A549 (cell line): Measurements from ENCODE around the gene ELOVL5. TPM values are rescaled to one million over a fixed set of nuclear protein-coding genes. Genes with fewer than 3 reads are reported as not detected.

ENCODE experiments used
- ATAC-seq, 2 experiments: fragments of 200-7000 bp in 1 of 2; fragments of >200 bp in 1 of 2; cut with Nextera tagmentation in 1 of 2; cut with Tn5 transposase in 1 of 2; 3 replicates each; pipeline versions ENCODE4 v1.8.0 to v1.9.1; 2018 to 2020; ENCODE audit warnings: mild to moderate bottlenecking in 1 of 2, moderate library complexity in 1 of 2
- CTCF ChIA-PET: fragments of 300-600 bp; sonication (Branson Sonifier 250); formaldehyde crosslinking; extraction: SDS; loops from one replicate; lab custom pipeline; 2021; ENCODE audit warnings: antibody characterized with exemption, inconsistent platforms; lab: Yijun Ruan, JAX
- POLR2A ChIA-PET: fragments of 350-600 bp; formaldehyde crosslinking; extraction: SDS; loops from one replicate; lab custom pipeline; 2021; ENCODE audit warnings: antibody characterized with exemption, inconsistent platforms; lab: Yijun Ruan, JAX
- DNase-seq, 2 experiments: peaks; one replicate each; pipeline versions ENCODE4 v3.0.0 to v3.0.0-alpha.2; 2011 to 2016; ENCODE audit warnings: low read depth in 1 of 2, low spot score in 1 of 2
- FAIRE-seq: peaks from 2 replicates; lab custom pipeline; 2011; peaks lifted over from hg19 to GRCh38; lab: Jason Lieb, UNC
- H3K27ac ChIP-seq, 2 experiments: fragments of >200 bp; sonication (Bioruptor Twin); formaldehyde crosslinking; 3 replicates each; pipeline ENCODE4 v1.5.1; 2016 to 2017
- H3K4me1 ChIP-seq: fragments of >200 bp; sonication (Bioruptor Twin); formaldehyde crosslinking; 3 replicates; pipeline ENCODE4 v1.6.1; 2016
- H3K4me2 ChIP-seq: fragments of >200 bp; sonication (Bioruptor Twin); formaldehyde crosslinking; 3 replicates; pipeline ENCODE4 v1.6.1; 2016
- H3K4me3 ChIP-seq: fragments of >200 bp; sonication (Bioruptor Twin); formaldehyde crosslinking; 3 replicates; pipeline ENCODE4 v1.5.1; 2016
- H3K9me3 ChIP-seq: fragments of >200 bp; sonication (Bioruptor Twin); formaldehyde crosslinking; 3 replicates; pipeline ENCODE4 v1.6.1; 2016
- CBX8 ChIP-seq: fragments of 200-600 bp; sonication (generic); IDR thresholded peaks from 2 replicates; pipeline ENCODE4 v1.6.1; 2016
- EHMT2 ChIP-seq: fragments of 200-600 bp; sonication (generic); IDR thresholded peaks from 2 replicates; pipeline ENCODE4 v1.6.1; 2016; ENCODE audit warnings: antibody characterized with exemption, low read depth, mild to moderate bottlenecking, moderate library complexity
- EP300 ChIP-seq, 2 experiments: fragments of >200 bp; sonication (Bioruptor Twin); formaldehyde crosslinking; IDR thresholded peaks; 2 replicates in 1 of 2; 3 replicates in 1 of 2; pipeline ENCODE4 v1.6.1; 2016 to 2017
- FOSL2 ChIP-seq, 2 experiments: fragments of 450-650 bp in 1 of 2; fragments of >200 bp in 1 of 2; sonication (Bioruptor Twin) in 1 of 2; formaldehyde crosslinking; IDR thresholded peaks; 2 replicates each; pipeline versions ENCODE4 v1.5.0 to v1.6.1; 2016 to 2020; ENCODE audit warnings: mild to moderate bottlenecking in 1 of 2, moderate library complexity in 1 of 2
- FOXS1 ChIP-seq: fragments of 250-450 bp; sonication (Bioruptor Pico); IDR thresholded peaks from 2 replicates; pipeline ENCODE4 v1.5.0; 2020; ENCODE audit warnings: mild to moderate bottlenecking, moderate library complexity
- GATA3 ChIP-seq: IDR thresholded peaks from 2 replicates; pipeline ENCODE4 v1.6.1; 2012; ENCODE audit warnings: borderline replicate concordance
- HOXA7 ChIP-seq: fragments of 250-450 bp; sonication (Bioruptor Pico); IDR thresholded peaks from 2 replicates; pipeline ENCODE4 v1.5.0; 2020; ENCODE audit warnings: mild to moderate bottlenecking, moderate library complexity
- HOXB13 ChIP-seq: fragments of 250-450 bp; sonication (Bioruptor Pico); IDR thresholded peaks from 2 replicates; pipeline ENCODE4 v1.5.0; 2020; ENCODE audit warnings: low read depth, mild to moderate bottlenecking, moderate library complexity
- MAZ ChIP-seq: fragments of 150-350 bp; IDR thresholded peaks from 2 replicates; pipeline ENCODE4 v1.6.1; 2014; ENCODE audit warnings: antibody characterized with exemption, low read depth, low read length, borderline replicate concordance
- NFE2L2 ChIP-seq: fragments of 150-350 bp; conservative IDR thresholded peaks from 2 replicates; pipeline ENCODE4 v1.6.1; 2014; ENCODE audit warnings: low read length
- NPAS2 ChIP-seq: fragments of 250-450 bp; sonication (Bioruptor Pico); IDR thresholded peaks from 2 replicates; pipeline ENCODE4 v1.8.0; 2022; ENCODE audit warnings: mild to moderate bottlenecking, moderate library complexity, borderline replicate concordance
- NR3C1 ChIP-seq: fragments of >200 bp; sonication (Bioruptor Twin); formaldehyde crosslinking; IDR thresholded peaks from 3 replicates; pipeline ENCODE4 v1.6.1; 2017
- POLR2A ChIP-seq: IDR thresholded peaks from 2 replicates; pipeline ENCODE4 v1.6.1; 2012; ENCODE audit warnings: mild to moderate bottlenecking, low read length
- POLR2AphosphoS2 ChIP-seq: conservative IDR thresholded peaks from 2 replicates; pipeline ENCODE4 v1.6.1; 2012; ENCODE audit warnings: low read length, improper control_type of control experiment, inconsistent platforms
- ZNF302 ChIP-seq: fragments of 250-450 bp; sonication (Bioruptor Pico); IDR thresholded peaks from 2 replicates; pipeline ENCODE4 v1.9.0; 2021; ENCODE audit warnings: inconsistent platforms, mild to moderate bottlenecking, moderate library complexity
- ZSCAN20 ChIP-seq: fragments of 250-450 bp; sonication (Bioruptor Pico); IDR thresholded peaks from 2 replicates; pipeline ENCODE4 v1.8.0; 2022; ENCODE audit warnings: mild to moderate bottlenecking, moderate library complexity
- WGBS: methylation state at CpG from one replicate; pipeline ENCODE4 v1.1.6; 2017; ENCODE audit errors: missing lambda C conversion rate; 5-methylcytosine and 5-hydroxymethylcytosine counted together
- polyA plus RNA-seq, 4 experiments: library from polyadenylated mRNA; depleted of rRNA in 3 of 4; stranded (reverse); fragments of >200 nt; fragmentation: RNase III in 1 of 4; extraction: RNeasy Plus Mini Kit Qiagen cat#74134 plus additional on column Dnase treatment in 1 of 4; gene quantifications; 2 replicates in 3 of 4; 3 replicates in 1 of 4; pipeline ENCODE4 v1.2.3, GENCODE V29; 2011 to 2017
- TF ChIP-seq, protein P1 (sequence below): fragments of 200-600 bp; sonication (generic); IDR thresholded peaks from 2 replicates; pipeline ENCODE4 v1.6.1; 2016; ENCODE audit warnings: antibody characterized with exemption, mild to moderate bottlenecking, moderate library complexity
- TF ChIP-seq, protein P2 (sequence below): fragments of >200 bp; sonication (Bioruptor Twin); formaldehyde crosslinking; IDR thresholded peaks from 3 replicates; pipeline ENCODE4 v1.6.1; 2016
- TF ChIP-seq, protein P3 (sequence below): fragments of >200 bp; sonication (Bioruptor Twin); formaldehyde crosslinking; IDR thresholded peaks from 2 replicates; pipeline ENCODE4 v1.6.1; 2016

ELOVL5 gene
- polyA plus RNA-seq, 2 of the 4 experiments (the other 2 are of a cell fraction) = 90.9 to 95.4 TPM

DNA sequence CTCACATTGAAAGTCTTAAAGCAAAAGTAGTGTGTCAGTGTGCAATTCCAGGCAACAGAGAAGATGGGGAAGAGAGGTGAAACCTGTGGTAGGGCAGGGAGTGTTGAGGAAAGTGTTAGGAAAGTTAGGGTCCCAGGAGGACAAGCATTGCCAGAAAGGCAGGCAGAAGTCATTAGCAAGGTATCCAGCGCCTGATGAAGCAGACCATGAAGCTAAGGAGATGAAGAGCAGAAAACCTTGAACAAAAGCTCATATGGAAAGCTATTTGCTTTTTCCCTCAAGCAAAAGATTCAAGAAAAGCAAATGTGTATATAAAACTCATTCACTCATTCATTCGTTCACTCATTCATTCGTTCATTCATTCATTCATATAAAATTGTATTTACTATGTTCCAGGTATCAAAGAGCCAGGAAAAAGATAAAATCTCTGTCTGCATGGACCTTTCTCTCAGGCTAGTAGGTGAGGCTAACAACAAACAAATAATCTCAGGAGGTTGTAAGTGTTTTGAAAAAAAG lies 96.5 kb downstream of the ELOVL5 start:
- no peak for TF ChIP-seq EHMT2
- TF ChIP-seq, protein P1, sequence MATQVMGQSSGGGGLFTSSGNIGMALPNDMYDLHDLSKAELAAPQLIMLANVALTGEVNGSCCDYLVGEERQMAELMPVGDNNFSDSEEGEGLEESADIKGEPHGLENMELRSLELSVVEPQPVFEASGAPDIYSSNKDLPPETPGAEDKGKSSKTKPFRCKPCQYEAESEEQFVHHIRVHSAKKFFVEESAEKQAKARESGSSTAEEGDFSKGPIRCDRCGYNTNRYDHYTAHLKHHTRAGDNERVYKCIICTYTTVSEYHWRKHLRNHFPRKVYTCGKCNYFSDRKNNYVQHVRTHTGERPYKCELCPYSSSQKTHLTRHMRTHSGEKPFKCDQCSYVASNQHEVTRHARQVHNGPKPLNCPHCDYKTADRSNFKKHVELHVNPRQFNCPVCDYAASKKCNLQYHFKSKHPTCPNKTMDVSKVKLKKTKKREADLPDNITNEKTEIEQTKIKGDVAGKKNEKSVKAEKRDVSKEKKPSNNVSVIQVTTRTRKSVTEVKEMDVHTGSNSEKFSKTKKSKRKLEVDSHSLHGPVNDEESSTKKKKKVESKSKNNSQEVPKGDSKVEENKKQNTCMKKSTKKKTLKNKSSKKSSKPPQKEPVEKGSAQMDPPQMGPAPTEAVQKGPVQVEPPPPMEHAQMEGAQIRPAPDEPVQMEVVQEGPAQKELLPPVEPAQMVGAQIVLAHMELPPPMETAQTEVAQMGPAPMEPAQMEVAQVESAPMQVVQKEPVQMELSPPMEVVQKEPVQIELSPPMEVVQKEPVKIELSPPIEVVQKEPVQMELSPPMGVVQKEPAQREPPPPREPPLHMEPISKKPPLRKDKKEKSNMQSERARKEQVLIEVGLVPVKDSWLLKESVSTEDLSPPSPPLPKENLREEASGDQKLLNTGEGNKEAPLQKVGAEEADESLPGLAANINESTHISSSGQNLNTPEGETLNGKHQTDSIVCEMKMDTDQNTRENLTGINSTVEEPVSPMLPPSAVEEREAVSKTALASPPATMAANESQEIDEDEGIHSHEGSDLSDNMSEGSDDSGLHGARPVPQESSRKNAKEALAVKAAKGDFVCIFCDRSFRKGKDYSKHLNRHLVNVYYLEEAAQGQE = no peak
- TF ChIP-seq CBX8 = no peak
- no peak for TF ChIP-seq ZNF302
- no peak for TF ChIP-seq NPAS2 (CRISPR knock-in tag)
- no peak for TF ChIP-seq NFE2L2
- no peak for TF ChIP-seq GATA3
- no peak for TF ChIP-seq FOSL2 (IDR thresholded peaks at IDR 0.05)
- TF ChIP-seq FOSL2 (CRISPR knock-in tag; IDR thresholded peaks at IDR 0.05) = no peak
- H3K9me3 ChIP-seq = no peaks in the 10 kb centered on the region
- H3K4me2 ChIP-seq = no peak overlapping the region
- no peak for DNase-seq
- H3K4me3 ChIP-seq = no peak overlapping the region
- H3K27ac ChIP-seq = no peak overlapping the region; a peak in 1 of 6 replicates
- WGBS = 75% methylated on average over 3 of the region's 3 CpGs
- FAIRE-seq = no peak
- ChIA-PET CTCF (no interaction called here), POLR2A (no interaction called here)
- peaks cover 8% of the 10 kb centered on the region; the same call in 2 of the 3 replicates for H3K4me1 ChIP-seq
- ATAC-seq = no peak

- peaks cover 8% of the 10 kb centered on the region; the same call in 2 of the 3 replicates for H3K4me1 ChIP-seq
- H3K4me2 ChIP-seq = no peak overlapping the region
- FAIRE-seq (no peak), ATAC-seq (no peak), DNase-seq (no peak)
- H3K9me3 ChIP-seq = no peaks in the 10 kb centered on the region
- ChIA-PET CTCF (no interaction called here), POLR2A (no interaction called here)
- H3K4me3 ChIP-seq = no peak overlapping the region
- 89% methylated on average over 3 of the region's 3 CpGs for WGBS
- TF ChIP-seq HOXA7 (CRISPR knock-in tag) (no peak), NFE2L2 (no peak), HOXB13 (CRISPR knock-in tag) (no peak), POLR2AphosphoS2 (no peak), NPAS2 (CRISPR knock-in tag) (no peak), ZSCAN20 (CRISPR knock-in tag) (no peak), NR3C1 (no peak), EHMT2 (no peak), FOXS1 (CRISPR knock-in tag) (no peak), POLR2A (no peak), CBX8 (no peak), EP300 (IDR thresholded peaks at IDR 0.05) (no peak), MAZ (no peak)
- TF ChIP-seq, protein P2, sequence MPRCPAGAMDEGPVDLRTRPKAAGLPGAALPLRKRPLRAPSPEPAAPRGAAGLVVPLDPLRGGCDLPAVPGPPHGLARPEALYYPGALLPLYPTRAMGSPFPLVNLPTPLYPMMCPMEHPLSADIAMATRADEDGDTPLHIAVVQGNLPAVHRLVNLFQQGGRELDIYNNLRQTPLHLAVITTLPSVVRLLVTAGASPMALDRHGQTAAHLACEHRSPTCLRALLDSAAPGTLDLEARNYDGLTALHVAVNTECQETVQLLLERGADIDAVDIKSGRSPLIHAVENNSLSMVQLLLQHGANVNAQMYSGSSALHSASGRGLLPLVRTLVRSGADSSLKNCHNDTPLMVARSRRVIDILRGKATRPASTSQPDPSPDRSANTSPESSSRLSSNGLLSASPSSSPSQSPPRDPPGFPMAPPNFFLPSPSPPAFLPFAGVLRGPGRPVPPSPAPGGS = no peak
- TF ChIP-seq, protein P3, sequence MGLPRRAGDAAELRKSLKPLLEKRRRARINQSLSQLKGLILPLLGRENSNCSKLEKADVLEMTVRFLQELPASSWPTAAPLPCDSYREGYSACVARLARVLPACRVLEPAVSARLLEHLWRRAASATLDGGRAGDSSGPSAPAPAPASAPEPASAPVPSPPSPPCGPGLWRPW = no peak
- no peak overlapping the region; a peak in 1 of 6 replicates for H3K27ac ChIP-seq
Observed at GRCh38 chr6:53251033-53251672, 97.6 kb downstream of the ELOVL5 start.
